ENCODE data around the gene SMIM9.

DNA sequence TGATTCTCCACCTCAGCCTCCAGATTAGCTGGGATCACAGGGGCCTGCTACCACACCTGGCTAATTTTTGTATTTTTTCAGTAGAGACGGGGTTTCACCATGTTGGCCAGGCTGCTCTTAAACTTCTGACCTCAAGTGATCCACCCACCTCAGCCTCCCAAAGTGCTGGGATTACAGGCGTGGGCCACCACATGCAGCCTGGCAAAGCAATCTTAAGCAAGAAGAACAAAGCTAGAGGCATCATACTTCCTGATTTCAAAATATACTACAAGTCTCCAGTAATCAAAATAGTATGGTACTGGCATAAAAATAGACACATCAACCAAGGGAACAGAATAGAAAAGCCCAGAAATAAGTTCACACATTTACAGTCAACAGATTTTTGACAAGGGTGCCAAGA lies 38.9 kb upstream of the SMIM9 start:
- TF ChIP-seq, protein P1, sequence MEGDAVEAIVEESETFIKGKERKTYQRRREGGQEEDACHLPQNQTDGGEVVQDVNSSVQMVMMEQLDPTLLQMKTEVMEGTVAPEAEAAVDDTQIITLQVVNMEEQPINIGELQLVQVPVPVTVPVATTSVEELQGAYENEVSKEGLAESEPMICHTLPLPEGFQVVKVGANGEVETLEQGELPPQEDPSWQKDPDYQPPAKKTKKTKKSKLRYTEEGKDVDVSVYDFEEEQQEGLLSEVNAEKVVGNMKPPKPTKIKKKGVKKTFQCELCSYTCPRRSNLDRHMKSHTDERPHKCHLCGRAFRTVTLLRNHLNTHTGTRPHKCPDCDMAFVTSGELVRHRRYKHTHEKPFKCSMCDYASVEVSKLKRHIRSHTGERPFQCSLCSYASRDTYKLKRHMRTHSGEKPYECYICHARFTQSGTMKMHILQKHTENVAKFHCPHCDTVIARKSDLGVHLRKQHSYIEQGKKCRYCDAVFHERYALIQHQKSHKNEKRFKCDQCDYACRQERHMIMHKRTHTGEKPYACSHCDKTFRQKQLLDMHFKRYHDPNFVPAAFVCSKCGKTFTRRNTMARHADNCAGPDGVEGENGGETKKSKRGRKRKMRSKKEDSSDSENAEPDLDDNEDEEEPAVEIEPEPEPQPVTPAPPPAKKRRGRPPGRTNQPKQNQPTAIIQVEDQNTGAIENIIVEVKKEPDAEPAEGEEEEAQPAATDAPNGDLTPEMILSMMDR (IDR thresholded peaks at IDR 0.05), result no peak
- TF ChIP-seq POLR2AphosphoS5 (IDR thresholded peaks at IDR 0.05), result no peak

All from esophagus muscularis mucosa (tissue), 3 donors.